Stimulated activated effector memory CD8-positive, alpha-beta T cell treated with anti-CD3 and anti-CD28 coated beads, Interleukin-12 subunit alpha, Interleukin-12 subunit beta, amount 100 ng/mL, for 72 hours (primary cell): ENCODE data around the gene EML5.
A peak's percentile ranks its signal among the peaks of the same experiment; 100 is the strongest.

Experiments
- ATAC-seq: fragments of 150-1000 bp; cut with Tn5 transposase; 2 replicates; pipeline ENCODE4 v1.10.0; 2021
- DNase-seq, 2 donors: peaks; one replicate each; pipeline ENCODE4 v3.0.0; 2021 to 2022; ENCODE audit warnings: low spot score in 2 of 2
- H3K27ac Mint-ChIP-seq: one replicate; pipeline ENCODE4 v1.8.0; 2022; ENCODE audit warnings: mild to moderate bottlenecking, mixed read lengths
- H3K36me3 Mint-ChIP-seq: one replicate; pipeline ENCODE4 v1.8.0; 2022; ENCODE audit warnings: mild to moderate bottlenecking, mixed read lengths
- H3K4me1 Mint-ChIP-seq: one replicate; pipeline ENCODE4 v1.8.0; 2022; ENCODE audit warnings: mixed read lengths
- H3K4me3 Mint-ChIP-seq: one replicate; pipeline ENCODE4 v1.8.0; 2022; ENCODE audit warnings: mild to moderate bottlenecking, mixed read lengths
- H3K9me3 Mint-ChIP-seq: one replicate; pipeline ENCODE4 v1.8.0; 2022; ENCODE audit warnings: mixed read lengths

EML5 gene

GRCh38 chr14:88786715-88787114, 6.0 kb downstream of the EML5 start:
- Mint-ChIP-seq H3K4me1 (peaks cover 22% of the 10 kb centered on the region), H3K9me3 (peaks cover 11% of the 10 kb centered on the region), H3K36me3 (no peaks in the 10 kb centered on the region), H3K27ac (no peak overlapping the region), H3K4me3 (no peak overlapping the region)
- DNase-seq (no peak), ATAC-seq (no peak)

- H3K36me3 Mint-ChIP-seq: no peaks in the 10 kb centered on the region
- ATAC-seq (no peak), DNase-seq (no peak)
- H3K4me1 Mint-ChIP-seq: peaks cover 18% of the 10 kb centered on the region
- H3K4me3 Mint-ChIP-seq: no peak overlapping the region
- H3K27ac Mint-ChIP-seq: no peak overlapping the region
- peaks cover 11% of the 10 kb centered on the region for H3K9me3 Mint-ChIP-seq
These were observed 6.8 kb downstream of the EML5 start for GRCh38 chr14:88785911-88786310.

- H3K27ac Mint-ChIP-seq: no peak overlapping the region
- no peak for DNase-seq
- H3K36me3 Mint-ChIP-seq: no peaks in the 10 kb centered on the region
- ATAC-seq: peak; percentile 51
- H3K4me1 Mint-ChIP-seq: peaks cover 6% of the 10 kb centered on the region
- H3K4me3 Mint-ChIP-seq: no peak overlapping the region
- H3K9me3 Mint-ChIP-seq: no peaks in the 10 kb centered on the region
These were observed 17.2 kb downstream of the EML5 start for GRCh38 chr14:88775532-88775931.

- Mint-ChIP-seq H3K4me3 (no peak overlapping the region), H3K9me3 (peaks cover 3% of the 10 kb centered on the region), H3K4me1 (peaks cover 4% of the 10 kb centered on the region), H3K36me3 (no peaks in the 10 kb centered on the region), H3K27ac (no peak overlapping the region)
- no peak for DNase-seq
- no peak for ATAC-seq
These were observed 22.0 kb downstream of the EML5 start for GRCh38 chr14:88770736-88771135.

- Mint-ChIP-seq H3K9me3 (peaks cover 10% of the 10 kb centered on the region), H3K4me3 (no peak overlapping the region), H3K36me3 (no peaks in the 10 kb centered on the region), H3K4me1 (no peaks in the 10 kb centered on the region), H3K27ac (no peak overlapping the region)
- DNase-seq: no peak
- ATAC-seq: peak; percentile 65
These were observed 27.6 kb downstream of the EML5 start for GRCh38 chr14:88765130-88765529.

- Mint-ChIP-seq H3K4me1 (no peaks in the 10 kb centered on the region), H3K27ac (no peak overlapping the region), H3K4me3 (no peak overlapping the region), H3K9me3 (no peaks in the 10 kb centered on the region), H3K36me3 (no peaks in the 10 kb centered on the region)
- ATAC-seq: no peak
- no peak for DNase-seq
These were observed 38.9 kb downstream of the EML5 start for GRCh38 chr14:88753873-88754272.

GRCh38 chr14:88750945-88751344, 41.8 kb downstream of the EML5 start:
- Mint-ChIP-seq H3K36me3 (peaks cover 13% of the 10 kb centered on the region), H3K27ac (no peak overlapping the region), H3K9me3 (no peaks in the 10 kb centered on the region), H3K4me1 (no peaks in the 10 kb centered on the region), H3K4me3 (no peak overlapping the region)
- ATAC-seq (no peak), DNase-seq (no peak)

GRCh38 chr14:88750413-88750812, 42.3 kb downstream of the EML5 start:
- no peak for DNase-seq
- Mint-ChIP-seq H3K27ac (no peak overlapping the region), H3K9me3 (no peaks in the 10 kb centered on the region), H3K4me1 (no peaks in the 10 kb centered on the region), H3K4me3 (no peak overlapping the region), H3K36me3 (peaks cover 13% of the 10 kb centered on the region)
- ATAC-seq: no peak

- Mint-ChIP-seq H3K4me1 (no peaks in the 10 kb centered on the region), H3K36me3 (peaks cover 13% of the 10 kb centered on the region), H3K9me3 (no peaks in the 10 kb centered on the region), H3K27ac (no peak overlapping the region), H3K4me3 (no peak overlapping the region)
- DNase-seq (no peak), ATAC-seq (peak; percentile 34)
These were observed 43.6 kb downstream of the EML5 start for GRCh38 chr14:88749139-88749538.

GRCh38 chr14:88748288-88748687, 44.5 kb downstream of the EML5 start:
- no peaks in the 10 kb centered on the region for H3K9me3 Mint-ChIP-seq

GRCh38 chr14:88746052-88746451, 46.7 kb downstream of the EML5 start:
- Mint-ChIP-seq H3K9me3 (no peaks in the 10 kb centered on the region), H3K36me3 (peaks cover 17% of the 10 kb centered on the region), H3K27ac (no peak overlapping the region), H3K4me1 (no peaks in the 10 kb centered on the region), H3K4me3 (no peak overlapping the region)
- DNase-seq: no peak
- no peak for ATAC-seq

More at GRCh38 chr14:88748288-88748687, 44.5 kb downstream of the EML5 start:
- H3K4me3 Mint-ChIP-seq: no peak overlapping the region
- ATAC-seq (no peak), DNase-seq (no peak)
- no peaks in the 10 kb centered on the region for H3K4me1 Mint-ChIP-seq
- no peak overlapping the region for H3K27ac Mint-ChIP-seq
- H3K36me3 Mint-ChIP-seq: peaks cover 13% of the 10 kb centered on the region

- no peak for ATAC-seq
- Mint-ChIP-seq H3K4me3 (no peak overlapping the region), H3K9me3 (no peaks in the 10 kb centered on the region), H3K36me3 (peaks cover 27% of the 10 kb centered on the region), H3K4me1 (no peaks in the 10 kb centered on the region), H3K27ac (no peak overlapping the region)
- no peak for DNase-seq
These were observed 55.5 kb downstream of the EML5 start for GRCh38 chr14:88737245-88737644.

GRCh38 chr14:88733121-88733520, 59.6 kb downstream of the EML5 start:
- DNase-seq (no peak), ATAC-seq (no peak)
- no peak overlapping the region for H3K27ac Mint-ChIP-seq
- H3K4me1 Mint-ChIP-seq: no peaks in the 10 kb centered on the region
- H3K36me3 Mint-ChIP-seq: peaks cover 18% of the 10 kb centered on the region
- no peaks in the 10 kb centered on the region for H3K9me3 Mint-ChIP-seq
- H3K4me3 Mint-ChIP-seq: no peak overlapping the region

- no peak for DNase-seq
- Mint-ChIP-seq H3K36me3 (peaks cover 6% of the 10 kb centered on the region), H3K9me3 (no peaks in the 10 kb centered on the region), H3K4me3 (no peak overlapping the region), H3K4me1 (no peaks in the 10 kb centered on the region), H3K27ac (no peak overlapping the region)
- no peak for ATAC-seq
These were observed 63.6 kb downstream of the EML5 start for GRCh38 chr14:88729159-88729558.

- DNase-seq: no peak
- Mint-ChIP-seq H3K9me3 (no peaks in the 10 kb centered on the region), H3K4me1 (no peaks in the 10 kb centered on the region), H3K4me3 (no peak overlapping the region), H3K27ac (no peak overlapping the region), H3K36me3 (peaks cover 16% of the 10 kb centered on the region)
- ATAC-seq: no peak
These were observed 65.7 kb downstream of the EML5 start for GRCh38 chr14:88727057-88727456.

GRCh38 chr14:88710709-88711108, 82.0 kb downstream of the EML5 start:
- Mint-ChIP-seq H3K4me1 (no peaks in the 10 kb centered on the region), H3K27ac (no peak overlapping the region)
- no peak for DNase-seq

GRCh38 chr14:88707088-88707487, 85.7 kb downstream of the EML5 start:
- Mint-ChIP-seq H3K36me3 (peaks cover 16% of the 10 kb centered on the region), H3K4me1 (no peaks in the 10 kb centered on the region), H3K27ac (no peak overlapping the region), H3K4me3 (no peak overlapping the region), H3K9me3 (no peaks in the 10 kb centered on the region)
- ATAC-seq (no peak), DNase-seq (no peak)

More at GRCh38 chr14:88710709-88711108, 82.0 kb downstream of the EML5 start:
- ATAC-seq: no peak
- Mint-ChIP-seq H3K36me3 (peaks cover 14% of the 10 kb centered on the region), H3K9me3 (no peaks in the 10 kb centered on the region), H3K4me3 (no peak overlapping the region)
